A549 treated with GW870086 at 1 μM for 4 hours (cell line): ENCODE data around the gene APELA. TPM values are rescaled to one million over a fixed set of nuclear protein-coding genes. Genes with fewer than 3 reads are reported as not detected.

ENCODE experiments used
- total RNA-seq: library from RNA; stranded (reverse); fragments of 200-300 nt; extraction: Qiagen RNA extraction; gene quantifications from 5 replicates; pipeline ENCODE4 v1.2.3, GENCODE V29; 2022; ENCODE audit warnings: low read depth

APELA gene
- total RNA-seq: not detected in 5 replicates

GRCh38 chr4:164876700-164877324 lies at the start of gene APELA:
TSS of gene APELA (plus strand) at chr4:164877178. CDS start at chr4:164877332, 154 bp downstream.

Other genes starting within 250 kb of the APELA start
- gene SMIM31, start 123.0 kb upstream of the APELA start, total RNA-seq: 0.31 TPM in 1 of 5 replicates, not detected in the others
- not detected in 5 replicates for gene TRIM61, start 100.5 kb downstream of the APELA start, total RNA-seq
- gene TRIM60, start 154.8 kb downstream of the APELA start, total RNA-seq: not detected in 5 replicates
- gene TRIM75, start 176.7 kb downstream of the APELA start, total RNA-seq: not detected in 5 replicates
- 6.8 to 9.2 TPM (median 8.2 TPM) in 5 replicates for gene TMEM192, start 235.7 kb downstream of the APELA start, total RNA-seq